ENCODE measurements around the gene PRRT4.
A peak's percentile ranks its signal among the peaks of the same experiment; 100 is the strongest.

The PRRT4 gene

GRCh38 chr7:128352636-128353035, 8.9 kb downstream of the PRRT4 start:
- no peak overlapping the region for H3K27ac ChIP-seq

GRCh38 chr7:128352153-128352537, 9.3 kb downstream of the PRRT4 start:
- TF ChIP-seq ZFX (IDR thresholded peaks at IDR 0.05; ENCODE audit: borderline replicate concordance) (no peak), CTCF (IDR thresholded peaks at IDR 0.05) (peak; percentile 96)
- H3K27ac ChIP-seq: no peak overlapping the region

More at GRCh38 chr7:128352636-128353035, 8.9 kb downstream of the PRRT4 start:
- TF ChIP-seq ZFX (IDR thresholded peaks at IDR 0.05; ENCODE audit: borderline replicate concordance) (no peak), CTCF (IDR thresholded peaks at IDR 0.05) (no peak)

- no peak for TF ChIP-seq CTCF (IDR thresholded peaks at IDR 0.05)
- TF ChIP-seq ZFX (IDR thresholded peaks at IDR 0.05; ENCODE audit: borderline replicate concordance): no peak
- H3K27ac ChIP-seq: no peak overlapping the region
Observed at GRCh38 chr7:128351296-128352152, 10.0 kb downstream of the PRRT4 start.

- no peak for TF ChIP-seq CTCF (IDR thresholded peaks at IDR 0.05)
- TF ChIP-seq ZFX (IDR thresholded peaks at IDR 0.05; ENCODE audit: borderline replicate concordance): no peak
Observed at GRCh38 chr7:128350708-128351295, 10.7 kb downstream of the PRRT4 start.

GRCh38 chr7:128349466-128349825, 12.0 kb downstream of the PRRT4 start:
- TF ChIP-seq ZFX (IDR thresholded peaks at IDR 0.05; ENCODE audit: borderline replicate concordance): no peak
- no peak for TF ChIP-seq CTCF (IDR thresholded peaks at IDR 0.05)
- no peak overlapping the region for H3K27ac ChIP-seq

More at GRCh38 chr7:128350708-128351295, 10.7 kb downstream of the PRRT4 start:
- no peak overlapping the region for H3K27ac ChIP-seq

GRCh38 chr7:128347647-128348097, 13.8 kb downstream of the PRRT4 start:
- TF ChIP-seq CTCF (IDR thresholded peaks at IDR 0.05): peak; percentile 85
- TF ChIP-seq ZFX (IDR thresholded peaks at IDR 0.05; ENCODE audit: borderline replicate concordance): no peak
- H3K27ac ChIP-seq: no peak overlapping the region

- no peak for TF ChIP-seq CTCF (IDR thresholded peaks at IDR 0.05)
- no peak for TF ChIP-seq ZFX (IDR thresholded peaks at IDR 0.05; ENCODE audit: borderline replicate concordance)
- no peak overlapping the region for H3K27ac ChIP-seq
Observed at GRCh38 chr7:128344431-128344774, 17.1 kb downstream of the PRRT4 start.

All from 22Rv1 (cell line).